Measurements from ENCODE around the gene IL34.

Gene IL34

DNA sequence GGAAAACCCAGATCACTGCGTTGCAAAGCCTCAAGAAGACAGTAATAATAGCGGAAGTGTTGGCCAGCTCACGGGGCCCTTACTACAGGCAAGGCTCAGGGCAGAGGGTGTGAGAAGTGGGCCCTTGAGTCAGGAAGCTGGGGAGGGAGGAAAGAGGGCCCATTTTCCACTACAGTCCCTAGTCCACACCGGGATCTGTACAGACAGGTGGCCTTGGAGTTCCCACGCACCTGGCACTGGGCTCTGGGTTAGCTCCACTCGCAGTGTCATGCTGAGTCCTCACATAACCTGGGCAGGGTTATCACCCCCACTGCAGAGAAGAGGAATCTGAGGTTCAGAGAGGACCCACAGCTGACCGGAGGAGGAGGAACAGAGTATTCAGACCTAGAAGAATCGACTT, 56.3 kb downstream of the IL34 start:
- no peak for ATAC-seq
- TF ChIP-seq ZC3H10 (CRISPR knock-in tag; IDR thresholded peaks at IDR 0.05) (no peak), SNAI2 (CRISPR knock-in tag; IDR thresholded peaks at IDR 0.05) (no peak), CSDC2 (CRISPR knock-in tag; IDR thresholded peaks at IDR 0.05) (no peak)

- ATAC-seq = peak; percentile 84
- no peak for TF ChIP-seq BACH2 (CRISPR knock-in tag; IDR thresholded peaks at IDR 0.05; ENCODE audit: borderline replicate concordance)
- TF ChIP-seq ZNF8 (CRISPR knock-in tag; IDR thresholded peaks at IDR 0.05) = no peak
- TF ChIP-seq, protein P1, sequence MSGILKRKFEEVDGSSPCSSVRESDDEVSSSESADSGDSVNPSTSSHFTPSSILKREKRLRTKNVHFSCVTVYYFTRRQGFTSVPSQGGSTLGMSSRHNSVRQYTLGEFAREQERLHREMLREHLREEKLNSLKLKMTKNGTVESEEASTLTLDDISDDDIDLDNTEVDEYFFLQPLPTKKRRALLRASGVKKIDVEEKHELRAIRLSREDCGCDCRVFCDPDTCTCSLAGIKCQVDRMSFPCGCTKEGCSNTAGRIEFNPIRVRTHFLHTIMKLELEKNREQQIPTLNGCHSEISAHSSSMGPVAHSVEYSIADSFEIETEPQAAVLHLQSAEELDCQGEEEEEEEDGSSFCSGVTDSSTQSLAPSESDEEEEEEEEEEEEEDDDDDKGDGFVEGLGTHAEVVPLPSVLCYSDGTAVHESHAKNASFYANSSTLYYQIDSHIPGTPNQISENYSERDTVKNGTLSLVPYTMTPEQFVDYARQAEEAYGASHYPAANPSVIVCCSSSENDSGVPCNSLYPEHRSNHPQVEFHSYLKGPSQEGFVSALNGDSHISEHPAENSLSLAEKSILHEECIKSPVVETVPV (CRISPR knock-in tag; IDR thresholded peaks at IDR 0.05) = no peak
- TF ChIP-seq PPARA (CRISPR knock-in tag; IDR thresholded peaks at IDR 0.05; ENCODE audit: borderline replicate concordance) = no peak
- no peak for TF ChIP-seq RARB (CRISPR knock-in tag; IDR thresholded peaks at IDR 0.05)
- TF ChIP-seq GLIS3 (CRISPR knock-in tag; IDR thresholded peaks at IDR 0.05) = no peak
- no peak for TF ChIP-seq TOX (CRISPR knock-in tag; IDR thresholded peaks at IDR 0.05; ENCODE audit: borderline replicate concordance)
- no peak for TF ChIP-seq TCF4 (CRISPR knock-in tag; IDR thresholded peaks at IDR 0.05; ENCODE audit: borderline replicate concordance)
- no peak for TF ChIP-seq ESRRG (CRISPR knock-in tag; IDR thresholded peaks at IDR 0.05)
- no peak for TF ChIP-seq TSHZ2 (CRISPR knock-in tag; IDR thresholded peaks at IDR 0.05)
- no peak for TF ChIP-seq ZFP3 (CRISPR knock-in tag; IDR thresholded peaks at IDR 0.05)
- no peak for TF ChIP-seq CSDC2 (CRISPR knock-in tag; IDR thresholded peaks at IDR 0.05)
- TF ChIP-seq ZC3H10 (CRISPR knock-in tag; IDR thresholded peaks at IDR 0.05) = no peak
- no peak for TF ChIP-seq ZFP30 (CRISPR knock-in tag; IDR thresholded peaks at IDR 0.05)
- no peak for TF ChIP-seq OSR1 (CRISPR knock-in tag; IDR thresholded peaks at IDR 0.05)
- no peak for TF ChIP-seq PATZ1 (CRISPR knock-in tag; IDR thresholded peaks at IDR 0.05; ENCODE audit: borderline replicate concordance)
- TF ChIP-seq ARNTL (CRISPR knock-in tag; IDR thresholded peaks at IDR 0.05; ENCODE audit: borderline replicate concordance, low read depth) = no peak
- TF ChIP-seq ZNF565 (CRISPR knock-in tag; conservative IDR thresholded peaks at IDR 0.05; ENCODE audit: low read depth) = no peak; the same call in 1 of the 2 replicates
- TF ChIP-seq, protein P2, sequence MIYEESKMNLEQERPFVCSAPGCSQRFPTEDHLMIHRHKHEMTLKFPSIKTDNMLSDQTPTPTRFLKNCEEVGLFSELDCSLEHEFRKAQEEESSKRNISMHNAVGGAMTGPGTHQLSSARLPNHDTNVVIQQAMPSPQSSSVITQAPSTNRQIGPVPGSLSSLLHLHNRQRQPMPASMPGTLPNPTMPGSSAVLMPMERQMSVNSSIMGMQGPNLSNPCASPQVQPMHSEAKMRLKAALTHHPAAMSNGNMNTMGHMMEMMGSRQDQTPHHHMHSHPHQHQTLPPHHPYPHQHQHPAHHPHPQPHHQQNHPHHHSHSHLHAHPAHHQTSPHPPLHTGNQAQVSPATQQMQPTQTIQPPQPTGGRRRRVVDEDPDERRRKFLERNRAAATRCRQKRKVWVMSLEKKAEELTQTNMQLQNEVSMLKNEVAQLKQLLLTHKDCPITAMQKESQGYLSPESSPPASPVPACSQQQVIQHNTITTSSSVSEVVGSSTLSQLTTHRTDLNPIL (CRISPR knock-in tag; IDR thresholded peaks at IDR 0.05; ENCODE audit: low read depth) = no peak
- no peak for TF ChIP-seq SNAI2 (CRISPR knock-in tag; IDR thresholded peaks at IDR 0.05)
These were observed 56.9 kb downstream of the IL34 start for GRCh38 chr16:70703041-70703834.

DNA sequence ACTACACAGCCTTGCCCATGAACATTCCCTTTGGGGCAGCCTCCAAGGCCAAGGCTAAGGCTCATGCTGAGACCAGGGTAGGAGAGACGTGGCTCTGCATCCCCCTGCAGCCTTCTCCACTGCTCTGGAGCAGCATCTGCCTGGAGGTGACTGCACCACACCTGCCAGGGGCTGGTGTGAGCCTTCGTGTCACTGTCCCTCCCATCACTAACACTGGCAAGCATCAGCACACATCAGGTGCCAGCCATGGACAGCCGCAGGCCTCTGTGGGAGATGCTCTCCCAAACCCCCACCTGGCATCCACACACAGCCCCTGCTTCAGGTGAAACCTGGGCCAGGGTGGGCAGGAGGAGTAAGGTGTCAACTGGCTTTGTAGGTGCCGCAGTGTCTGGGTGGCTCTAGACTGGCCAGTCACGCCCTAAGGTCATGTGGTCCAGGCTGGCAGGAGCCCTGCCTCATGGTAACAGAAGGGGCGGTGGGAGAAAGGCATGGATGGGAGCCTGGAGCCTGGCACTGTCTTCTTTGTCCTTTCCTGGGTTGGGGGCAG, 57.5 kb downstream of the IL34 start:
- no peak for ATAC-seq
- TF ChIP-seq ZNF565 (CRISPR knock-in tag; conservative IDR thresholded peaks at IDR 0.05; ENCODE audit: low read depth) (no peak), PPARA (CRISPR knock-in tag; IDR thresholded peaks at IDR 0.05; ENCODE audit: borderline replicate concordance) (no peak), ZFP30 (CRISPR knock-in tag; IDR thresholded peaks at IDR 0.05) (no peak), ZFP3 (CRISPR knock-in tag; IDR thresholded peaks at IDR 0.05) (no peak), PATZ1 (CRISPR knock-in tag; IDR thresholded peaks at IDR 0.05; ENCODE audit: borderline replicate concordance) (no peak), BACH2 (CRISPR knock-in tag; IDR thresholded peaks at IDR 0.05; ENCODE audit: borderline replicate concordance) (no peak), OSR1 (CRISPR knock-in tag; IDR thresholded peaks at IDR 0.05) (no peak)
- TF ChIP-seq, protein P2 (CRISPR knock-in tag; IDR thresholded peaks at IDR 0.05; ENCODE audit: low read depth) = no peak

All from SK-N-SH treated with all-trans-retinoic acid at 6 μM for 48 hours (cell line).